Measurements from ENCODE around the gene TELO2.
"Not testable (repeated sequence)": the region's sequence is repeated elsewhere in the genome, so short reads cannot be mapped to it uniquely, and the experiment has no call there.

Gene TELO2

DNA sequence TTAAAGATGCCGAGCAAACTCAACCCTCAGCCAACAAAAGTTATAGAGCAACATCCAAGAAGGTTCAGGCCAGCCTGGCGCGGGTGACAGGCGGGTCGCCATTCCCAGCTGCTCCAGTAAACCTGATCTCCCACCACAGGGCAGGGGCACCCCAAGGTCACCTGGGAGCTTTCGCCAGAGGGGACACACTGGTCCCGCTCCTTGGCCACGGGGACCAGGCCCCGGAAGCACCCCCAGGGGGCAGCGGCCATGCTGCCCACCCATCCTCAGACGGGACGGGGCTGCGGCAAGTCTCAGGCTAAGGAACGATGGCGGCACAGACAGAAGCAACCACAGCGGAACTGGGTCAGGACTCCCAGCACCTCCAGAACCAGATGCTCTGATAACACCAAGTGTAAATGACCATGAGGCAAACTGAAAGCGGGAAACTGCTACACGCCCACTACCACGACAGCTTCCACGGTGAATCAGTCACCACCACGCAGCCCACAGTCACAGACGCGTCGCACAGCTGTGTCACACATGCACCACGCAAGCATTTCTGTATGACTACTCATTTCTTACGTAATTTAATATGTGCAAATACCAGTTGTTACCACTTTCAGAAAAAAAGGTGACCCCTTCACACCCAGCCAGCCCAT is 34.7 kb upstream of the TELO2 start:
- DNase-seq, result no peak

GRCh38 chr16:1458977-1459341 is 34.2 kb upstream of the TELO2 start:
- DNase-seq, result no peak

DNA sequence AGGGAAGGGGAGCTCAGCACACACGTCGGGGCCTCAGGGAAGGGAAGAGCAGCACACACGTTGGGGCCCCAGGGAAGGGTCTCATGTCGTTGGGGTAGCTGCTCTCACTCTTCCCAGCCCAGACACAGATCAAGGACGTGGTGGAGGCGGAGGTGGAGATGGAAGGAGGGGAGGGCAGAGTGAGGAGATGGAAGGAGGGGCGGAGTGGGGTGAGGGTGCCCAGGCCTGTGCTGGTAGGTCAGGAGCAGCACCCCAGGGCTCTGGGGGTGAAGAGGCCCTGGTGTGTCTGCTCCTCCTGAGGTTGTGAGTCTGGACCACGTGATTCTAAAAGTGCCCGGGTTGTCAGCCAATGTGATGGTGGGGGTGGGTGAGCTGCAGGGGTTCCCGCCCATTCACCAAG is 33.2 kb upstream of the TELO2 start:
- no peak for DNase-seq

DNA sequence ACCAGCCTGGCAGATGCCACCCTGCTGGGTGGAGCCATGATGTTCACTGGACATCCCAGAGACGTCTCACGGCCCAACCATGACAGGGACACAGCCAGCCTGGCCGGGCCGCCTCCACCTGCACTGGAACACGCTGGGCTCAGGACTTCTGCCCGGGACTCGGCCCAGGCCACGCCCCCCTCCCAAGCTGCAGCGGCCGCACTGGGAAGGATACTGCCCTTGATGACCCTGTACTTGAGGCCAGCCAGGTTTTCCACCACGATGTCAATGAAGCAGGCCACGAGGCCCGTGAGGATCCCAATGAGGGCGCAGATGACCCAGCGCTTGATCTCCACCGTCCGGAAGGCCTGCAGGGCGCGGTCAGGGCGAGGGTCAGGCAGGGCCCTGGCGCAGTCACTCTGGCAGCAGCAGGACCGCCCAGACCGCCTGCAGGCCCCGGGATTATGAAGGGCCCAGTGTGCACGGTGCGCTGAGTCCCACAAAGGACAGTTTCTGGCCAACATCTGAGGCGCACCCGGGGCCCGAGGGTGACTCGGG is 32.5 kb upstream of the TELO2 start:
- no peak for DNase-seq

DNA sequence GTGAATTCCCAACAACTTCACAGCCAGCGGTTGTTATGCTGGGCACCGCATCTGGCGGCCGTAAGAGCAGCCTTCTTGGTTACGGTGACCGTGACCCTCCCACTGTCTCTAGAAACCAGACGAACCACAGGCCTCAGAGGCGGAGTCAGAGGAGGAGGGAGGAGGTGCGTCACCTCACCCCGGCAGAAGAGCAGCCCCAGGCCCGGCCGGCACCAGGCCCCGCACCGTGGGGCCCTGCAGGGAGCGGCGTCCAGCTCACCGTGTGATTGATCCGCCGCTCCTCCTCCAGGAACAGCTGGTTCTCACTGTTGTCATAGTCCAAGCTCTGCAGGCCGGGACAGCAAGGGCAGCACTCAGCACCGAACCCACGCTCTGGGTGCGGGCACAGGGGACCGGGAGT is 32.0 kb upstream of the TELO2 start:
- no peak for DNase-seq

- DNase-seq, result no peak
Observed at GRCh38 chr16:1464196-1464893, 28.8 kb upstream of the TELO2 start.

- DNase-seq, result no peak
Observed at GRCh38 chr16:1464894-1465566, 28.1 kb upstream of the TELO2 start.

DNA sequence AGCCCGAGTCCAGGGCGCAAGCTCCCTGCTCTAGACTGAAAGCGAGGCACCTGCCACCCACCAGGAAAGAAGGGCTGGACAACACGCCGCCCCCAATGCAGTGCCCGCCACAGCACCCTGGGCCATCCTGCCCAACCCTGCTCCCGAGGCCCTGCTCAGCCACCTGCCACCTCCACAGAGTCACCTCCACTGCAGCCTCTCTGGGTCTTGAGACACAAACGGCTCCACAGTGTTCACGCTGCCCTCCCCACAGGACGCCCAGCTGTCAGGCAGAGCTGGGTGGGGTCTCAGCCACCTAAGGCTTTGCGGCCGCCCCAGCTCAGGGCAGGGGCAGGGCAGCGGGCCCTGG is 27.6 kb upstream of the TELO2 start:
- no peak for DNase-seq

DNA sequence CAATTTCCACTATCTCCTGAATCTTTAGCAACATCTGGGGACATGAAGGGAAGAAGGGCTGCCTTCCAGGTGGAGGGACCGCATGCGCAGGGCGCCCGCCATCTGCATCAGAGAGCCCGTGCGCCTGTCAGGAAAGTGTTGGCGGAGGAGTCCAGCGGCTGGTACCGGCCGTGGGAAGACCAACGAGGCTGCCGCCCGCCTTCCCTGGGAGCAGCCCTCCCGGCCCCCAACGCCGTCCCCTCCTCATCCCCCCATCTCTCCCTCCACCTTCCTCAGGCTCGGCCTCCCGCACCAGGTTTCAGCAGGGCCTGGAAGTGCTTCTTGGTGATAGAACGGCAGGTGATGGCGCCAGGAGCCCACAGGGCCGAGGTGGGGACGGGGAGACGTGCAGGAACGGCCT is 27.1 kb upstream of the TELO2 start:
- DNase-seq, result no peak

- no peak for DNase-seq
Observed at GRCh38 chr16:1466968-1467521, 26.1 kb upstream of the TELO2 start.

DNA sequence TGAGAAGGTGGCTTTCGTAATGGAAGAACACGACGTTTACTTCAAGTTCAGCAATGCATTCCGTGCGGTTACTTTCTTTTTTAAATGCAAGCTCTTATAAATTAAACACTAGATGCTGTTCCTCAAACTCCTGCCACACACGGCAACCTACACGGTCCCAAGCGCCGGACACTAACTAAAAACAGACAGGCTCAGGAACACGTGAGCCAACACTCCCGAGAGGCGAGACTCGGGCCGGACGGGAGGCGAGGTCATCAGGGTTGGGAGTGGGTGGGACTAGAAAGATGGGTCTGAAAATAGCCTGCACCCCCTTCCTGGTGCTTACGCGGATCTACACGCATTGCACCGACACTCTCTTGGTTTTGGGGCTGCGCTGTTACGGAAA is 24.7 kb upstream of the TELO2 start:
- DNase-seq, result no peak

DNA sequence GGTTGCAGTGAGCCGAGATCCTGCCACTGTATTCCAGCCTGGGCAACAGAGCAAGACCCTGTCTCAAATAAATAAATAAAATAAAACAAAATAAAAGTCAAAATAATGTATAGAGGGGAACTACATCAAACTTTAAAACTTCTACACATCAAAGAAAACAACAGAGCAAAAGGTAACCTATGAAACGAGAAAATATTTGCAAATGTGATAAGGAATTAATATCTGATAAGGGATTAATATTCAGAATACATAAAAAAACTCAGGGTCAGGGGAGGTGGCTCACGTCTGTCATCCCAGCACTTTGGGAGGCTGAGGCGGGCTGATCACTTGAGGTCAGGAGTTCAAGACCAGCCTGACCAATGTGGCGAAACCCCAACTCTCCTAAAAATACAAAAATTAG is 24.0 kb upstream of the TELO2 start:
- DNase-seq, result not testable (repeated sequence)

GRCh38 chr16:1469693-1470201 is 23.4 kb upstream of the TELO2 start:
- DNase-seq, result peak; percentile 65

- peak; percentile 52 for DNase-seq
Observed at GRCh38 chr16:1470481-1471251, 22.5 kb upstream of the TELO2 start.

DNA sequence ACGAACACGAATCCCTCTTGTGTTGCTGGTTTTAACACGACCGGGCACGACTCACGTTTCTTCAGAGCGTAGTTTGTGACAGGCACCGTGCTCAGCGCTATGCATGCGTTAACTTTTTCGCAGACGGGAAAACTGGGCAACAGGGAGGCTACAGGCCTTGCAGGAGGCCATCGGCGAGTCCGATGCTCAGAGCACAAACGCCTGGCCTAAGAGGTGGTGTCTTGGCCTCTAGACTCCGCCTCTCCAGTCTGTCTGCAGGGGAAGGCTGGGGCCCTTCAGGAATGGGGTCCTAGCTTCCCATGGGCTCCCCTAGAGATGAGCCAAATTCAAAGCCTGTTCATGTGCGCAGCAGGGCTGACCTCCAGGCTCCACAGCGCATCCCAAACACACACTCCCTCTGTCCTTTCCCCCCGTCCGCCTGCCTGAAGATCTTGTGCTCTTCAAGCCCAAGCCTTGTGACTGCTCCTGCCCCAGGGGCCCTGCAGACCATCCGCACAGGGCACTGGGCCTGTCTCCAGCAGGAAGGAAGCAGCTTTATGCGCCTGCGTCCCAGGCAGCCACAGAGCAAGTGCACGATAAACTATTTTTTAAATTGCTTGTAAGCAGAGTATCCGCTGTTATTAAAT is 21.5 kb upstream of the TELO2 start:
- DNase-seq, result peak; percentile 69

GRCh38 chr16:1472974-1473373 is 20.2 kb upstream of the TELO2 start:
- peak; percentile 77 for DNase-seq

- peak; percentile 27 for DNase-seq
Observed at GRCh38 chr16:1474082-1474795, 18.9 kb upstream of the TELO2 start.

GRCh38 chr16:1474796-1475551 is 18.2 kb upstream of the TELO2 start, which contains the start of gene CLCN7:
TSS of gene CLCN7 (minus strand) at chr16:1475028. CDS start at chr16:1474974, 54 bp downstream.
- peak; percentile 93 for DNase-seq

- no peak for DNase-seq
Observed at GRCh38 chr16:1475552-1476114, 17.5 kb upstream of the TELO2 start.

- DNase-seq, result no peak
Observed at GRCh38 chr16:1477033-1477432, 16.1 kb upstream of the TELO2 start.

All from hematopoietic multipotent progenitor cell treated with erythropoietin and hydrocortisone succinate and interleukin-3 and kit ligand, for 4 days (in vitro differentiated cells).